T-helper 1 cell treated with Interleukin-12 subunit alpha and Interleukin-12 subunit beta and Interleukin-4 antibody, amounts not matched to agents 30 μg/mL and 1 μg/mL, for 36 hours (primary cell): ENCODE measurements around the gene CIROP.

Experiments used
- H3K27ac Mint-ChIP-seq: one replicate; pipeline ENCODE4 v1.8.0; 2021; ENCODE audit warnings: mild to moderate bottlenecking, mixed read lengths
- H3K27me3 Mint-ChIP-seq: one replicate; pipeline ENCODE4 v1.8.0; 2021; ENCODE audit warnings: low read depth, mixed read lengths
- H3K36me3 Mint-ChIP-seq: one replicate; pipeline ENCODE4 v1.8.0; 2021; ENCODE audit warnings: low read depth, mixed read lengths
- H3K4me1 Mint-ChIP-seq: one replicate; pipeline ENCODE4 v1.8.0; 2021; ENCODE audit warnings: low read depth, mixed read lengths
- H3K4me3 Mint-ChIP-seq: one replicate; pipeline ENCODE4 v1.8.0; 2021; ENCODE audit warnings: mild to moderate bottlenecking, moderate library complexity, mixed read lengths
- H3K9me3 Mint-ChIP-seq: one replicate; pipeline ENCODE4 v1.8.0; 2021; ENCODE audit warnings: mixed read lengths

The CIROP gene

GRCh38 chr14:23104591-23105347 is at the start of gene CIROP:
TSS of gene CIROP (minus strand) at chr14:23104989. CDS start at chr14:23104920, 69 bp downstream.
- Mint-ChIP-seq H3K9me3 (no peaks in the 10 kb centered on the region), H3K27ac (no peak within 1 kb of the TSS), H3K4me1 (no peaks in the 10 kb centered on the region), H3K27me3 (no peaks in the 10 kb centered on the region), H3K4me3 (no peak within 1 kb of the TSS), H3K36me3 (no peaks in the 10 kb centered on the region)

- no peaks in the 10 kb centered on the region for H3K9me3 Mint-ChIP-seq
- no peak overlapping the region for H3K4me3 Mint-ChIP-seq
- no peak overlapping the region for H3K27ac Mint-ChIP-seq
- no peaks in the 10 kb centered on the region for H3K36me3 Mint-ChIP-seq
- H3K4me1 Mint-ChIP-seq = peaks cover 2% of the 10 kb centered on the region
- H3K27me3 Mint-ChIP-seq = peaks cover 16% of the 10 kb centered on the region
Measured at GRCh38 chr14:23153851-23154796, 49.3 kb upstream of the CIROP start.

GRCh38 chr14:23151342-23151741 is 46.6 kb upstream of the CIROP start:
- H3K4me1 Mint-ChIP-seq = peaks cover 2% of the 10 kb centered on the region
- no peaks in the 10 kb centered on the region for H3K9me3 Mint-ChIP-seq
- no peak overlapping the region for H3K27ac Mint-ChIP-seq
- H3K27me3 Mint-ChIP-seq = peaks cover 3% of the 10 kb centered on the region
- H3K4me3 Mint-ChIP-seq = no peak overlapping the region
- H3K36me3 Mint-ChIP-seq = no peaks in the 10 kb centered on the region

GRCh38 chr14:23149745-23150144 is 45.0 kb upstream of the CIROP start:
- H3K27me3 Mint-ChIP-seq = peaks cover 7% of the 10 kb centered on the region
- no peak overlapping the region for H3K4me3 Mint-ChIP-seq

GRCh38 chr14:23148591-23149249 is 43.9 kb upstream of the CIROP start:
- no peaks in the 10 kb centered on the region for H3K9me3 Mint-ChIP-seq
- H3K27me3 Mint-ChIP-seq = peaks cover 9% of the 10 kb centered on the region
- no peaks in the 10 kb centered on the region for H3K4me1 Mint-ChIP-seq
- no peak overlapping the region for H3K27ac Mint-ChIP-seq
- H3K36me3 Mint-ChIP-seq = no peaks in the 10 kb centered on the region
- no peak overlapping the region for H3K4me3 Mint-ChIP-seq

More at GRCh38 chr14:23149745-23150144, 45.0 kb upstream of the CIROP start:
- no peaks in the 10 kb centered on the region for H3K36me3 Mint-ChIP-seq
- H3K4me1 Mint-ChIP-seq = no peaks in the 10 kb centered on the region
- no peaks in the 10 kb centered on the region for H3K9me3 Mint-ChIP-seq
- H3K27ac Mint-ChIP-seq = no peak overlapping the region

GRCh38 chr14:23147676-23148075 is 42.9 kb upstream of the CIROP start:
- H3K9me3 Mint-ChIP-seq = no peaks in the 10 kb centered on the region
- H3K36me3 Mint-ChIP-seq = no peaks in the 10 kb centered on the region
- H3K4me1 Mint-ChIP-seq = no peaks in the 10 kb centered on the region
- no peak overlapping the region for H3K27ac Mint-ChIP-seq
- no peak overlapping the region for H3K4me3 Mint-ChIP-seq
- peaks cover 14% of the 10 kb centered on the region for H3K27me3 Mint-ChIP-seq

- Mint-ChIP-seq H3K27me3 (peaks cover 14% of the 10 kb centered on the region), H3K27ac (no peak overlapping the region), H3K9me3 (no peaks in the 10 kb centered on the region), H3K4me3 (no peak overlapping the region), H3K4me1 (no peaks in the 10 kb centered on the region), H3K36me3 (no peaks in the 10 kb centered on the region)
Measured at GRCh38 chr14:23146980-23147379, 42.2 kb upstream of the CIROP start.

- H3K4me1 Mint-ChIP-seq = no peaks in the 10 kb centered on the region
- H3K36me3 Mint-ChIP-seq = no peaks in the 10 kb centered on the region
- H3K27me3 Mint-ChIP-seq = peaks cover 14% of the 10 kb centered on the region
- H3K4me3 Mint-ChIP-seq = no peak overlapping the region
- H3K9me3 Mint-ChIP-seq = no peaks in the 10 kb centered on the region
- H3K27ac Mint-ChIP-seq = no peak overlapping the region
Measured at GRCh38 chr14:23146351-23146910, 41.6 kb upstream of the CIROP start.

- no peaks in the 10 kb centered on the region for H3K9me3 Mint-ChIP-seq
- no peak overlapping the region for H3K4me3 Mint-ChIP-seq
- peaks cover 14% of the 10 kb centered on the region for H3K27me3 Mint-ChIP-seq
- no peaks in the 10 kb centered on the region for H3K36me3 Mint-ChIP-seq
- H3K27ac Mint-ChIP-seq = no peak overlapping the region
- no peaks in the 10 kb centered on the region for H3K4me1 Mint-ChIP-seq
Measured at GRCh38 chr14:23145794-23146350, 41.1 kb upstream of the CIROP start.

- Mint-ChIP-seq H3K27ac (no peak overlapping the region), H3K36me3 (no peaks in the 10 kb centered on the region), H3K4me3 (no peak overlapping the region), H3K4me1 (no peaks in the 10 kb centered on the region), H3K27me3 (peaks cover 14% of the 10 kb centered on the region), H3K9me3 (no peaks in the 10 kb centered on the region)
Measured at GRCh38 chr14:23143911-23144310, 39.1 kb upstream of the CIROP start.

GRCh38 chr14:23142826-23143225 is 38.0 kb upstream of the CIROP start:
- no peak overlapping the region for H3K27ac Mint-ChIP-seq
- no peaks in the 10 kb centered on the region for H3K9me3 Mint-ChIP-seq

GRCh38 chr14:23141706-23142444 is 37.1 kb upstream of the CIROP start:
- Mint-ChIP-seq H3K9me3 (no peaks in the 10 kb centered on the region), H3K4me3 (no peak overlapping the region), H3K36me3 (no peaks in the 10 kb centered on the region), H3K27me3 (peaks cover 14% of the 10 kb centered on the region), H3K4me1 (no peaks in the 10 kb centered on the region), H3K27ac (no peak overlapping the region)

More at GRCh38 chr14:23142826-23143225, 38.0 kb upstream of the CIROP start:
- Mint-ChIP-seq H3K27me3 (peaks cover 14% of the 10 kb centered on the region), H3K4me3 (no peak overlapping the region), H3K4me1 (no peaks in the 10 kb centered on the region), H3K36me3 (no peaks in the 10 kb centered on the region)

- H3K27ac Mint-ChIP-seq = no peak overlapping the region
- no peaks in the 10 kb centered on the region for H3K4me1 Mint-ChIP-seq
- no peaks in the 10 kb centered on the region for H3K36me3 Mint-ChIP-seq
- H3K9me3 Mint-ChIP-seq = no peaks in the 10 kb centered on the region
- peaks cover 7% of the 10 kb centered on the region for H3K27me3 Mint-ChIP-seq
- H3K4me3 Mint-ChIP-seq = no peak overlapping the region
Measured at GRCh38 chr14:23140371-23140770, 35.6 kb upstream of the CIROP start.
